HCT116 (cell line): ENCODE measurements around the gene OOSP1. TPM values are rescaled to one million over a fixed set of nuclear protein-coding genes. Genes with fewer than 3 reads are reported as not detected.

ENCODE experiments used
- ATAC-seq: fragments of 200-7000 bp; cut with Tn5 transposase; 2 replicates; pipeline ENCODE4 v1.9.1; 2020; ENCODE audit warnings: mild to moderate bottlenecking, moderate library complexity
- BruUV-seq: library from RNA; stranded (reverse); fragments of 400-500 nt; replicated peaks from 2 replicates; lab custom pipeline; 2021; lab: Mats Ljungman, UMichigan
- CTCF ChIA-PET: fragments of 300-600 bp; sonication (Branson Sonifier 250); formaldehyde crosslinking; loops from one replicate; lab custom pipeline; 2021; ENCODE audit warnings: antibody characterized with exemption; lab: Charles Lee
- POLR2A ChIA-PET: fragments of 300-600, 350-600 bp; sonication (Branson Sonifier 250); formaldehyde crosslinking; loops from one replicate; lab custom pipeline; 2021; ENCODE audit warnings: antibody characterized with exemption; lab: Charles Lee
- RAD21 ChIA-PET, 2 experiments: fragments of 300-600 bp; sonication (Branson Sonifier 250); formaldehyde crosslinking; loops; one replicate each; lab custom pipeline; 2023; ENCODE audit warnings: low total read pairs in 2 of 2; ENCODE audit not compliant: uncharacterized antibody in 2 of 2, unreplicated experiment in 2 of 2, low non-redundant PET in 1 of 2; lab: Charles Lee
- DNase-seq: peaks from one replicate; pipeline ENCODE4 v3.0.0-alpha.2; 2010; ENCODE audit warnings: low read depth, low spot score
- H2AFZ ChIP-seq: fragments of 200-600 bp; shearing (Covaris generic), sonication (generic); 2 replicates; pipeline ENCODE4 v1.6.1; 2017; ENCODE audit warnings: low read depth, mixed run types, mixed read lengths, antibody characterized with exemption, low read length; ENCODE audit not compliant: poor library complexity, severe bottlenecking
- H3K27ac ChIP-seq: 2 replicates; pipeline ENCODE4 v1.5.1; 2012; ENCODE audit warnings: low read depth, low read length
- H3K27me3 ChIP-seq: fragments of 200-600 bp; sonication (generic); 2 replicates; pipeline ENCODE4 v1.6.1; 2016; ENCODE audit warnings: mixed run types, low read length, mixed read lengths; ENCODE audit not compliant: insufficient read depth
- H3K36me3 ChIP-seq, 2 experiments: fragments of 200-500 bp in 1 of 2; fragments of 200-600 bp in 1 of 2; sonication (Bioruptor generic) in 1 of 2; sonication (generic) in 1 of 2; 2 replicates each; pipeline versions ENCODE4 v1.5.1 to v1.6.1; 2014 to 2016; ENCODE audit warnings: low read length in 2 of 2, inconsistent platforms in 1 of 2, mixed read lengths in 1 of 2, mixed run types in 1 of 2; ENCODE audit not compliant: insufficient read depth in 2 of 2, control insufficient read depth in 1 of 2
- H3K4me1 ChIP-seq, 2 experiments: fragments of 200-600 bp in 1 of 2; sonication (generic) in 1 of 2; 2 replicates each; pipeline versions ENCODE4 v1.5.1 to v1.6.1; 2012 to 2017; ENCODE audit warnings: low read length in 2 of 2, inconsistent platforms in 1 of 2, mild to moderate bottlenecking in 1 of 2, mixed read lengths in 1 of 2, mixed run types in 1 of 2, moderate library complexity in 1 of 2; ENCODE audit not compliant: insufficient read depth in 2 of 2, control insufficient read depth in 1 of 2
- H3K4me2 ChIP-seq: fragments of 200-600 bp; sonication (generic); 2 replicates; pipeline ENCODE4 v1.6.1; 2017; ENCODE audit warnings: mixed run types, low read length, mixed read lengths
- H3K4me3 ChIP-seq, 2 experiments: fragments of 200-600 bp in 1 of 2; sonication (generic) in 1 of 2; replicated peaks in 1 of 2; 2 replicates each; pipeline ENCODE4 v1.5.1; 2011 to 2016; ENCODE audit warnings: low read length in 2 of 2, control low read depth in 1 of 2, low read depth in 1 of 2, mild to moderate bottlenecking in 1 of 2, mixed read lengths in 1 of 2, mixed run types in 1 of 2
- H3K79me2 ChIP-seq: fragments of 200-600 bp; sonication (generic); 2 replicates; pipeline ENCODE4 v1.6.1; 2017; ENCODE audit warnings: mild to moderate bottlenecking, mixed run types, low read length, moderate library complexity, mixed read lengths; ENCODE audit not compliant: insufficient read depth
- H3K9ac ChIP-seq: fragments of 200-600 bp; sonication (generic); 2 replicates; pipeline ENCODE4 v1.6.1; 2016; ENCODE audit warnings: low read length, mixed read lengths
- H3K9me2 ChIP-seq: fragments of 200-600 bp; sonication (generic), shearing (Covaris generic); 2 replicates; pipeline ENCODE4 v1.6.1; 2017; ENCODE audit warnings: mixed run types, mild to moderate bottlenecking, moderate library complexity; ENCODE audit not compliant: insufficient read depth
- H3K9me3 ChIP-seq, 2 experiments: fragments of 200-500 bp in 1 of 2; fragments of 200-600 bp in 1 of 2; sonication (Bioruptor generic) in 1 of 2; sonication (generic) in 1 of 2; 2 replicates each; pipeline ENCODE4 v1.6.1; 2014 to 2017; ENCODE audit warnings: low read length in 2 of 2, mixed read lengths in 2 of 2, inconsistent platforms in 1 of 2, low read depth in 1 of 2, mild to moderate bottlenecking in 1 of 2, mixed run types in 1 of 2, moderate library complexity in 1 of 2; ENCODE audit not compliant: control insufficient read depth in 1 of 2, insufficient read depth in 1 of 2
- H4K20me1 ChIP-seq: fragments of 200-600 bp; sonication (generic), shearing (Covaris generic); 2 replicates; pipeline ENCODE4 v1.6.1; 2017; ENCODE audit warnings: mixed run types, mild to moderate bottlenecking, moderate library complexity; ENCODE audit not compliant: insufficient read depth
- ATF3 ChIP-seq: IDR thresholded peaks from 2 replicates; pipeline ENCODE4 v1.6.1; 2012
- CBX3 ChIP-seq: IDR thresholded peaks from 2 replicates; pipeline ENCODE4 v1.6.1; 2012; ENCODE audit warnings: low read depth
- CTCF ChIP-seq, 3 experiments: fragments of 200-600 bp in 1 of 3; sonication (generic) in 1 of 3; IDR thresholded peaks in 2 of 3; conservative IDR thresholded peaks in 1 of 3; 2 replicates each; pipeline ENCODE4 v1.5.1; 2012 to 2017; ENCODE audit warnings: low read depth in 2 of 3, low read length in 2 of 3, antibody characterized with exemption in 1 of 3, borderline replicate concordance in 1 of 3, control low read depth in 1 of 3, mild to moderate bottlenecking in 1 of 3, mixed read lengths in 1 of 3, mixed run types in 1 of 3, moderate library complexity in 1 of 3; ENCODE audit not compliant: insufficient read depth in 1 of 3
- EZH2 ChIP-seq: fragments of 200-600 bp; sonication (generic); IDR thresholded peaks from 2 replicates; pipeline ENCODE4 v1.6.1; 2017; ENCODE audit warnings: antibody characterized with exemption, mixed run types
- FOSL1 ChIP-seq: IDR thresholded peaks from 2 replicates; pipeline ENCODE4 v1.6.1; 2012; ENCODE audit warnings: low read depth
- RAD21 ChIP-seq: IDR thresholded peaks from 2 replicates; pipeline ENCODE4 v1.6.1; 2012; ENCODE audit warnings: low read depth, mild to moderate bottlenecking
- SIN3A ChIP-seq: IDR thresholded peaks from 2 replicates; pipeline ENCODE4 v1.6.1; 2012; ENCODE audit warnings: low read depth
- SP1 ChIP-seq: IDR thresholded peaks from 2 replicates; pipeline ENCODE4 v1.6.1; 2012; ENCODE audit warnings: low read depth
- YY1 ChIP-seq: IDR thresholded peaks from 2 replicates; pipeline ENCODE4 v1.6.1; 2011; ENCODE audit warnings: low read length, low read depth, moderate library complexity, mild to moderate bottlenecking; ENCODE audit not compliant: insufficient replicate concordance; ENCODE audit errors: extremely low read depth
- ZNF274 ChIP-seq: fragments of 200-500 bp; sonication (Bioruptor generic); IDR thresholded peaks from 2 replicates; pipeline ENCODE4 v1.6.1; 2014; ENCODE audit warnings: mild to moderate bottlenecking, low read depth, low read length, inconsistent platforms
- intact Hi-C: fragments of 100-400 bp; cut with micrococcal nuclease; formaldehyde crosslinking; loops from 2 replicates; pipeline ENCODE4 v1.10.0; 2022
- total RNA-seq: library from RNA; stranded (reverse); gene quantifications from one replicate; pipeline ENCODE4 v1.2.1, GENCODE V29; 2021; ENCODE audit not compliant: unreplicated experiment

The OOSP1 gene
- total RNA-seq, 1 experiment from 2014 or later, result not detected

- no TSS peak for BruUV-seq
- ATAC-seq, result no peak
- Histone ChIP-seq H3K4me2 (no peak overlapping the region), H3K36me3 (no peaks in the 10 kb centered on the region), H3K9me2 (no peaks in the 10 kb centered on the region), H4K20me1 (no peaks in the 10 kb centered on the region), H3K9me3 (no peaks in the 10 kb centered on the region), H3K27me3 (no peaks in the 10 kb centered on the region), H3K79me2 (no peaks in the 10 kb centered on the region), H3K9ac (no peak overlapping the region), H3K27ac (no peak overlapping the region), H2AFZ (no peak overlapping the region), H3K4me1 (no peaks in the 10 kb centered on the region), H3K4me3 (no peak overlapping the region)
- ChIA-PET POLR2A (no interaction called here), CTCF (no interaction called here), RAD21 (no interaction called here)
- intact Hi-C loops, result no loop called here
- no peak for DNase-seq
- TF ChIP-seq SIN3A (no peak), RAD21 (no peak), FOSL1 (no peak), EZH2 (no peak), ZNF274 (no peak), CTCF (IDR thresholded peaks at IDR 0.05 in 2 of 3, conservative IDR thresholded peaks at IDR 0.05 in 1 of 3; ENCODE audit: borderline replicate concordance in 1 of 3, insufficient read depth in 1 of 3, low read depth in 2 of 3, low read length in 2 of 3) (no peak), CBX3 (no peak), YY1 (no peak)
Measured at GRCh38 chr11:59999691-60000090, 61.5 kb downstream of the OOSP1 start.

- Histone ChIP-seq H3K4me3 (no peak overlapping the region), H2AFZ (no peak overlapping the region), H3K79me2 (no peaks in the 10 kb centered on the region), H3K27me3 (no peaks in the 10 kb centered on the region), H3K4me1 (no peaks in the 10 kb centered on the region)
- ATAC-seq (no peak), DNase-seq (no peak)
- no TSS peak for BruUV-seq
- ChIA-PET POLR2A (no interaction called here), RAD21 (no interaction called here)
- TF ChIP-seq ATF3 (no peak), SP1 (no peak)
- TF ChIP-seq, all 23 proteins: peak for 0
- intact Hi-C loops, result no loop called here
- no peaks in the 10 kb centered on the region for H4K20me1 ChIP-seq
- no peaks in the 10 kb centered on the region for H3K9me2 ChIP-seq
- CTCF ChIA-PET, result no interaction called here
- H3K9ac ChIP-seq, result no peak overlapping the region
- H3K4me2 ChIP-seq, result no peak overlapping the region
- no peaks in the 10 kb centered on the region for H3K36me3 ChIP-seq
- H3K27ac ChIP-seq, result no peak overlapping the region
- no peaks in the 10 kb centered on the region for H3K9me3 ChIP-seq
Measured at GRCh38 chr11:60003729-60004128, 65.5 kb downstream of the OOSP1 start.
